ENCODE results near the gene GABRP. TPM values are rescaled to one million over a fixed set of nuclear protein-coding genes. Genes with fewer than 3 reads are reported as not detected.

The GABRP gene
- total and polyA plus RNA-seq, 2 donors (not counting 3 experiments of a cell fraction or from before 2014, with no cell fraction given), result 0.66 to 3.0 TPM

GRCh38 chr5:170747357-170747756 is 36.2 kb upstream of the GABRP start:
- no peaks in the 10 kb centered on the region for H4K20me1 ChIP-seq (replicated peaks; ENCODE audit: control insufficient read depth, extremely low read depth, insufficient read depth, low read length)
- H3K36me3 ChIP-seq (ENCODE audit: control insufficient read depth in 2 of 2, extremely low read depth in 1 of 2, insufficient read depth in 2 of 2, low read length in 2 of 2), result no peaks in the 10 kb centered on the region
- dilution Hi-C loops (cut with MboI; ENCODE audit: extremely low pct_ligation_motif_present, low sequenced_read_pairs), result no loop called here
- TF ChIP-seq POLR2A (IDR thresholded peaks at IDR 0.05; ENCODE audit: low read depth, low read length) (no peak), FOS (IDR thresholded peaks at IDR 0.05; ENCODE audit: borderline replicate concordance, insufficient read depth, low read length) (no peak), EZH2 (IDR thresholded peaks at IDR 0.05; ENCODE audit: borderline replicate concordance, low read depth, low read length, severe bottlenecking) (no peak)
- FAIRE-seq, result no peak
- no peak overlapping the region for H3K27ac ChIP-seq (ENCODE audit: insufficient read depth, low read depth, low read length)
- ChIA-PET POLR2A (interaction anchor here (0.7 kb wide), 1 partner anchor 470 kb away, joined by 7 read pairs; no protein-coding TSS in a partner anchor), CTCF (interaction anchor here (0.9 to 13.5 kb wide), 6 partner anchors 8 to 594 kb away, joined by 3 to 452 read pairs (median 7); partner anchors contain the start of gene GABRP)
- peaks cover 6% of the 10 kb centered on the region for H3K4me1 ChIP-seq (ENCODE audit: control insufficient read depth, extremely low read depth, insufficient read depth, low read length)
- no peaks in the 10 kb centered on the region for H3K79me2 ChIP-seq (ENCODE audit: control insufficient read depth, insufficient read depth, low read length)
- no peak overlapping the region for H3K4me3 ChIP-seq (replicated peaks in 1 of 3; ENCODE audit: insufficient read depth in 1 of 3, low read depth in 1 of 3, low read length in 3 of 3)
- H3K4me2 ChIP-seq (ENCODE audit: insufficient read depth, low read length), result no peak overlapping the region
- H3K27me3 ChIP-seq (ENCODE audit: control insufficient read depth in 2 of 2, insufficient read depth in 2 of 2, low read length in 2 of 2), result peaks cover 5 to 6% of the 10 kb centered on the region in 2 experiments
- H3K9ac ChIP-seq (replicated peaks; ENCODE audit: extremely low read depth, insufficient read depth, low read length), result no peak overlapping the region
- intact Hi-C loops (cut with micrococcal nuclease), result loop anchor here (5.0 kb wide), 1 partner anchor 415 kb away; no protein-coding TSS in a partner anchor
- H2AFZ ChIP-seq (ENCODE audit: low read depth, low read length), result no peak overlapping the region
- no TSS peak for BruUV-seq (replicated peaks)
- DNase-seq (ENCODE audit: low read depth, low spot score), result no peak
- H3K9me3 ChIP-seq (replicated peaks; ENCODE audit: control insufficient read depth, insufficient read depth, low read length), result no peaks in the 10 kb centered on the region
- no peaks in the 10 kb centered on the region for H3K9me1 ChIP-seq (replicated peaks; ENCODE audit: control insufficient read depth, extremely low read depth, insufficient read depth, low read length)

GRCh38 chr5:170747851-170748250 is 35.7 kb upstream of the GABRP start:
- no peaks in the 10 kb centered on the region for H3K79me2 ChIP-seq (ENCODE audit: control insufficient read depth, insufficient read depth, low read length)
- peaks cover 6% of the 10 kb centered on the region for H3K4me1 ChIP-seq (ENCODE audit: control insufficient read depth, extremely low read depth, insufficient read depth, low read length)
- no peak overlapping the region for H3K4me3 ChIP-seq (replicated peaks in 1 of 3; ENCODE audit: insufficient read depth in 1 of 3, low read depth in 1 of 3, low read length in 3 of 3)
- intact Hi-C loops (cut with micrococcal nuclease), result loop anchor here (5.0 kb wide), 1 partner anchor 414 kb away; no protein-coding TSS in a partner anchor
- dilution Hi-C loops (cut with MboI; ENCODE audit: extremely low pct_ligation_motif_present, low sequenced_read_pairs), result no loop called here
- CTCF ChIA-PET, result interaction anchor here (1.0 to 13.5 kb wide), 5 partner anchors 21 to 594 kb away, joined by 4 to 452 read pairs (median 7); partner anchors contain the start of gene GABRP
- TF ChIP-seq MAX (IDR thresholded peaks at IDR 0.05; ENCODE audit: insufficient read depth, insufficient read length), result no peak
- no peak for TF ChIP-seq POLR2AphosphoS5 (IDR thresholded peaks at IDR 0.05; ENCODE audit: insufficient read depth, low read depth, low read length)
- TF ChIP-seq EZH2 (IDR thresholded peaks at IDR 0.05; ENCODE audit: borderline replicate concordance, low read depth, low read length, severe bottlenecking), result no peak
- TF ChIP-seq FOS (IDR thresholded peaks at IDR 0.05; ENCODE audit: borderline replicate concordance, insufficient read depth, low read length), result no peak
- TF ChIP-seq GATA2 (IDR thresholded peaks at IDR 0.05; ENCODE audit: insufficient read depth, insufficient read length, low read depth, low read length), result no peak
- TF ChIP-seq POLR2A (IDR thresholded peaks at IDR 0.05; ENCODE audit: low read depth, low read length), result no peak
- no peak for TF ChIP-seq MYC (IDR thresholded peaks at IDR 0.05; ENCODE audit: low read depth, low read length)
- peak; percentile 39 to 70 for TF ChIP-seq CTCF (IDR thresholded peaks at IDR 0.05; ENCODE audit: extremely low read depth in 1 of 2, insufficient read depth in 1 of 2, low read depth in 1 of 2, low read length in 2 of 2)
- no peak overlapping the region for H3K27ac ChIP-seq (ENCODE audit: insufficient read depth, low read depth, low read length)
- DNase-seq (ENCODE audit: low read depth, low spot score), result peak; percentile 29
- peaks cover 5 to 6% of the 10 kb centered on the region in 2 experiments for H3K27me3 ChIP-seq (ENCODE audit: control insufficient read depth in 2 of 2, insufficient read depth in 2 of 2, low read length in 2 of 2)
- H3K9me1 ChIP-seq (replicated peaks; ENCODE audit: control insufficient read depth, extremely low read depth, insufficient read depth, low read length), result no peaks in the 10 kb centered on the region
- no TSS peak for BruUV-seq (replicated peaks)
- no peak overlapping the region for H3K9ac ChIP-seq (replicated peaks; ENCODE audit: extremely low read depth, insufficient read depth, low read length)
- no peaks in the 10 kb centered on the region for H4K20me1 ChIP-seq (replicated peaks; ENCODE audit: control insufficient read depth, extremely low read depth, insufficient read depth, low read length)
- H3K9me3 ChIP-seq (replicated peaks; ENCODE audit: control insufficient read depth, insufficient read depth, low read length), result no peaks in the 10 kb centered on the region
- no peak overlapping the region for H3K4me2 ChIP-seq (ENCODE audit: insufficient read depth, low read length)
- no peak for FAIRE-seq
- no peak overlapping the region for H2AFZ ChIP-seq (ENCODE audit: low read depth, low read length)
- POLR2A ChIA-PET, result no interaction called here
- no peaks in the 10 kb centered on the region for H3K36me3 ChIP-seq (ENCODE audit: control insufficient read depth in 2 of 2, extremely low read depth in 1 of 2, insufficient read depth in 2 of 2, low read length in 2 of 2)

All from endothelial cell of umbilical vein (primary cell).